SIG-M5 treated with dmso at 0.1 percent for 504 hours (cell line): ENCODE results near the gene DAND5.

Experiments
- DNase-seq: peaks from one replicate; lab custom pipeline; 2025; ENCODE audit not compliant: unreplicated experiment; lab: John Stamatoyannopoulos, UW

Gene DAND5

DNA sequence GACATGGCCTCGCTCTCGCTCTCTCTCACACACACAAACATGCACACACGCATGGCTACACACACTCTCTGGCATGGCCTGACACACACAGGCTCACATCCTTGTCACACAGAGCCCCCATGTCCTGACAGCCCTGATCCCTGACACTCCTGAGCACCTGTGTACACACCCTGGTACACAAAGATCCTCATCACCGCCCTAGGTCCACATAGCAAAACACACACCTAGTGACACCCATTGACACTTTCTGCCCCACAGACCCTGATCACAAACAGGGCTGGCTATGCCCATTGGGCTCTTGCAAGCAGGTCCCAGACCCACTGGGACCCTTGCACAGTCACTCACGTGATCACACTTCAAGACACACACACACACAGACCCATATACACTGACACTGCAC, 21.9 kb downstream of the DAND5 start:
- DNase-seq: no peak

DNA sequence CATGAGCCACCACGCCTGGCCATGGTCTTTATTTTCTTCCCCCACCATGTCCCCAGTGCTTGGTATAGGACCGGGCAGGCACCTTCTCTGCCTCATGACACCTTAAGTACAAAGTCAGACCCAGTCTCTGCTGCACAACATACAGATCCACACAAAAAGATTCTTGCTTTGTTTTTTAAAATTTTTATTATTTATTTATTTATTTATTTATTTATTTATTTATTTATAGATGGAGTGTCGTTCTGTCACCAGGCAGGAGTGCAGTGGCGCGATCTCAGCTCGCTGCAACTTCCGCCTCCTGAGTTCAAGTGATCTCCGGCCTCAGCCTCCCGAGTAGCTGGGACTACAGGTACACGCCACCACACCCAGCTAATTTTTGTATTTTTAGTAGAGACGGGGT, 23.4 kb downstream of the DAND5 start:
- DNase-seq: no peak

DNA sequence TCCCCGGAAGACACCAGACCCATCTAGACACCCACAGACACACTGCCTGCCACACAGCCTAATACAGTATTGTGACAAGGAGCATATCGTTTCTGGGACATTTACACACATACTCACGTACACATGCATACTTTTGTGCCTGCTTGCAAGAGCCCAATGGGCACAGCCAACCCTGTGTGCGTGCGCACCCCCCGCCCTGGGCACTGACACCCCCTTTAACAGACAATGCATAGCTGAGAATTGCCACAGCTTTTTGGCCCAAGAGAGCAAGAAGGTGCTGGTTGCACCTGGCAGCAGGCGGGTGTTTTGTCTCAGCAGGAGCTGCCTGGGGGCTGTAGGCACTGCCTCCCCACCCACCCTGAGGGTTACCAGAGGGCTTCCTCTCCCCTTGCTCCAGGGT, 24.2 kb downstream of the DAND5 start:
- DNase-seq: no peak

DNA sequence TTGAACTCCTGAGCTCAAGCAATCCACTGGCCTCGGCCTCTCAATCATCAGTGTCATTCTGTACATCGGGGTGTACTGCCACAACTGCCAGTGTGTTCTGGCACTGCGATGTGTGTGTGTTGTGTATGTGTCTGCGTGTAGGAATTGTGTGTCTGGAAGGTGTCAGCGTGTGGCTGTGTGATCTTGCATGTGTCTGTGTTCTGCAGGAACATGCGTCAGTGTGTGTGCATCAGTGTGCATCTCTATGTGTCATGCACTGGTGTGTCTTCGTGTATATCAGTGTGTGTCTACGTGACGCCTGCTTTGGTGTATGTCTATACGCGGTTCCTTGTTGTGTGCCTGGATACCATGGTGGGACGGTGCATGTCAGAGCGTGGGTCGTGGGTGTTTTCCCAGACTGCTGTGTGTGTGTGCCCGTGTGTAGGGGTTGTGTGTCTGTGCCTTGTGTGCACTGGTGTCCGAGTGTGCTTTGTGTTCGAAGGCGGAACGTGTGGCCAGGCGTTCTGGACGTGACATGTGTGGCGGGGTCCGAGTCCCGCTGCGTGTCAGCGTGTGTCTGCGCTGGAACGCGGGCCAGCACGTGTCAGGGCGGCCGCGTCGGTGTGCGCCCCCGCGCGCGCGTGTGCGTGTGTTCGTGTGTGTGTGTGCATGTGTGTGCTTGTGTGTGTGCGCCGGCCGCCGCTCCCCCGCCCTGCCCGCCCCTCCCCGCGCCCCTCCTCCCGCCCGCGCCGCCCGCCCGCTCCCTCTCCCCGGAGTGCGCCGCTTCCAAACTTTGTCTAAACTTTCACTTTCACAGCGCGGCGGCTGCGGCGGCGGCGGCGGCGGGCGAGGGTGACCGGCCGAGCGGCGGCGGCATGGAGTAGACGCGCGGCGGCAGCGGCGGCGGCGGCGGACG, 25.6 kb downstream of the DAND5 start, which contains the start of gene NFIX:
NFIX (plus strand) TSS at position 775 of the 895 bp plus-strand sequence. CDS start 363 bp downstream, outside the sequence.
- DNase-seq: peak; percentile 54

DNA sequence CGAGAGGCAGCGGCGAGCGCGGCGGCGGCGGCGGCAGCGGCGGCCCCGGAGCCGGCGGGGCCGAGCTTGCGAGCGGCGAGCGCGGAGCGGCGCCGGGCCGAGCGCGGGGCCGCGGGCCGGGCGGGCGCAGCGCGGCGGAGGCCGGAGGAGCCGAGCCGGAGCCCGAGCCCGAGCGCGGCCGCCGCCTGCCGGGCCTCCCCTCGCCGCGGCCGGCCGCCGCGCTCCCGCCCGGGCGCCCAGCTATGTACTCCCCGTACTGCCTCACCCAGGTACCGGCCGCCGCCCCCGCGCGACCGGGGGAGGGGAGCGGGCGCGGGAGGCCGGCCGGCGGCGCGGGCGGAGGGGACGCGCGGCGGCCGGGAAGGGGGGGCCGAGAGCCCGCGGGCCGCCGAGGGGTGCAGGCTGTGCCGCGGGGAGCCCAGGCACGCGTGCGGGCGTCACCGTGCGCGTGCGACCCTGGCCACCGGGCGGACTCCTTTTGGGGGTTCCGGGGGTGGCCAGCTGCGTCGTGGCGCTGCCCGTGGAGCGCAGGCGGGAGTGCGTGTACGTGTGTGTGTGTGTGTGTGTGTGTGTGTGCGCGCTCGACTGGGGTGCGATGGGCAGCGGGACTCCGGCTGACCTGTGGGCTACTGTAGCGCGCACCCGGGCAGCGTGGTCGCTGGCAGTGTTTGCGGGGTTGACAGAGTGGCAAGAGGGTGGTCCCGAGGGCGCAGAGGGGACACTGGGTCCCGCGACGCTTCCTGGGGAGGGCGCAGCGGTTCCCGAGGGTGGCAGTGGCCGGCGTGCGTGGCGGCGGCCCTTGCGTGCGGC, 26.4 kb downstream of the DAND5 start:
- DNase-seq: no peak

DNA sequence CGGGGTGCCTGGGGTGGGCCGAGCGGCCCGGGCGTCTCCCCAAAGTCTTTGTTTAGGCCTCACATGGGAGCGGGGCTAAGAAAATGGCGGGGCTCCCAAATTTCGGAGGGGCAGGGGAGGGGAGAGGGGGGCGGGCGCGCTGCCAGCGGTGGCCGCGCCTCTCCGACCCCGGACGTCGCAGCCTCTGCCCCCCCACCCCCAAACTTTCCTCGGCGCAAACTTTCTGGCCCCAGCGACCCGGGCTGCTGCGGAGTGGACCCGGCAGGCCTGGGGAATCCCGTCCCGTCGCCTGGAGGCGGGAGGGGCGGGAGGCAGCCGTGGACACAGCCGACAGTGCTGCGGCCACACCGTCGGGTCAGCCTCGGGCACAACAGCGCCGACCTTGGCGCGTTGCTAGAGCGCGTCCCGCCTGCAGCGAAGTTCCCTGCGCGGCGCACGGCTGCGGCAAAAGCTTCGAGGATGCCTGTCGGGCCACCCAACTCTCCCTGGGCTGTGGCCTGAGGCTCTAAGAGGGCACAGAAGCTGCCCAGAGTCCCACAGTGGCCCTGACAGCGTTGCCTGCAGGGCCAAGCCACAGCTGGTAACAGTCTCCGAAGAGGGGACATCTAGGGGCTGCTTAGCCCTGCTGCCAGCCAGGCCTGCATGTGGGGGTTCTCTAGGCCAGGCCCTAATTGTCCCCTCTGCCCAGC, 27.2 kb downstream of the DAND5 start:
- DNase-seq: no peak

DNA sequence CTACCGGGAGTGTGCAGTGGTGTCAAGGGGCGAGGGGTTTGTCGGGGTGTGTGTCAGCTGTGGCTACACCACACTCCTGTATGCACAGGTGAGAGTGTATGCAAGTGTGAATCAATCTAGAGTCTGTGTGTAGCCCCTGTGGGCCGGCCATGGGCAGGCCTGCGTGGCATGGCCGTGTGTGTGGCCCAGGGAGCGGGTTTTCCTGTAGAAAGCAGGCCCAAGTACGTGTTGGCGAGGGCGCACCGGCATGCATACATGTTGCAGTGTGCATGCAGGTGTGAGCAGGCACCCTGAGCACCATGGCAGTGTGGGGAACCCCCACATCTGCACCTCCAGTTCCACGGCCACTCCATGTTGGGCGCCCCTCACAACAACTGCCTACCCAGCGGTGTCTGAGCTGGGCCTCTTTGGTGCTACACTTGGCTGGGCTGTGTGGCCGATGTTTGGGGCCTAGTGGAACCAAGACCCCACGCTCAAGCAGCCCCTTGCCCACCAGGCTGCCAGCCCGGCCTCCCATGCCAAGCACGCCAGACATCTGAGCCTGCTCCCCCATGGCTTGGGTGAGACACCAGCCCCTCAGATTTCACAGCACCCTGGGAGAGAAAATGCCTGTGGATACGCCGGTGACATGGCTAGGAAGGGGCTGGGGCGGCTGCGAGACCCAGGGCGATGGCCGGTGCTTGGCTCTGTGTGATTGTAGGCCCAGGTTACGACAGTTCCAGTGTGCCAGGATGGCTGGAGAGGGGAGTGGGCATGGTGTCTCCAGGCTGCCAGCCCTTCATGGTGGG, 28.0 kb downstream of the DAND5 start:
- DNase-seq: no peak

DNA sequence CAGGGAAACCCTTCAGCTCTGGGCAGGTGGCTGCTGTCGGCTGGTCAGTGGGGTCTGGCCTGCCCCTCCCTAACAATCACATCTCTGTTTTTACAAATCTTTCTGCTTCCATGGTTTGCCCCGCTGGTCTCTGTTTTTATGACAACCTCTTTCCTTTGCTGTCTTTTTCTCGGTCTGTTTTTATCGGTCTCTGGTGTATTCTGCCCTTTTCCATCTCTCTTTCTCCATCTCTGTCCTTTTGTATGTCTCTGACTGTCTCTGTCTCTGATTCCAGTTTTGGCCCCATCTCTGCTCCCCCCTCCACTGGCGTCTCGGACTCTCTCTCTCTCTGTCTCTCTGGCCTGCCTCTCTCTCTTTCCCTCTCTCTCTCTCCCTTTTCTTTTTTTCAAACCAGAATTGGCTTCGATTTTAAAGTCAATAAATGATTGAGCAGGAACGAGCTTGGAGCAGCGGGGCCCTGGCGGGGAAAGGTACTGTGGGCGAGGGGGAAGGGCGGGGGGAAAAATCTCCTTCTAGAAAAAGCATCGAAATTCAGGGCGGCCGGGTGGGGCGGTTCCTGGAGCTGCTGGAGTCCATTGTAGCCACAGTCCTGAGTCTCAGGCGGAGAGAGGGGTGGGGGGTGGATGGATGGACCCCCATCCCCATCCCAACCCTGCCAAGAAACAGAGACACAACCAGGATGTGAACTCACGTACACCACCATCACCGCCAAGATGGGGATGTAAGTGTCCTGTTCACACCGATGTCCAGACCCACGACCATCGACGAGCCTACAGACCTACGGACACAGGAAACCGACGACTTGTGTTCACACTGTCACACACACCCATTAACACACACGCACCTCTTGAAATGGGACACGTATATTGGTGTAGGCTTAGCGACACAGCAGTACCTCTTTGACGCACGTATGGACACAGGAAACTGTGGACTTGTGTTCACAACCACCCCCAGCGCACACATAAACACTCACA, 28.9 kb downstream of the DAND5 start:
- no peak for DNase-seq

DNA sequence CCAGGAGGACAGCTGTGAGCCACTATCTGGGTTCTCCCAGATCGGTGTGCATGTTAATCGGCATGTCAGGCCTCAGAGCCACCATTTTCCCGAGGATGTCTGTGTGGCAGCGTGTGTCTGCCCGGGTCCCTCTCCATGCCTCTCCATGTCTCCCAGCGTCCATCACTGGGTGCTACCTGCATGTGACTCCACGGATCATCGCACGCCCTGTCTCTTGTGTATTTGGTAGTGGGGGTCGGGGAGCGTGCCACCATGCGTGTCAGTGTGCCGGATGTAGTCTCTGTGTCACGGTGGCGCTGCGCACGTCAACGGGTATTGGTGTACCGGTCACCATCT, 31.8 kb downstream of the DAND5 start:
- DNase-seq: no peak

DNA sequence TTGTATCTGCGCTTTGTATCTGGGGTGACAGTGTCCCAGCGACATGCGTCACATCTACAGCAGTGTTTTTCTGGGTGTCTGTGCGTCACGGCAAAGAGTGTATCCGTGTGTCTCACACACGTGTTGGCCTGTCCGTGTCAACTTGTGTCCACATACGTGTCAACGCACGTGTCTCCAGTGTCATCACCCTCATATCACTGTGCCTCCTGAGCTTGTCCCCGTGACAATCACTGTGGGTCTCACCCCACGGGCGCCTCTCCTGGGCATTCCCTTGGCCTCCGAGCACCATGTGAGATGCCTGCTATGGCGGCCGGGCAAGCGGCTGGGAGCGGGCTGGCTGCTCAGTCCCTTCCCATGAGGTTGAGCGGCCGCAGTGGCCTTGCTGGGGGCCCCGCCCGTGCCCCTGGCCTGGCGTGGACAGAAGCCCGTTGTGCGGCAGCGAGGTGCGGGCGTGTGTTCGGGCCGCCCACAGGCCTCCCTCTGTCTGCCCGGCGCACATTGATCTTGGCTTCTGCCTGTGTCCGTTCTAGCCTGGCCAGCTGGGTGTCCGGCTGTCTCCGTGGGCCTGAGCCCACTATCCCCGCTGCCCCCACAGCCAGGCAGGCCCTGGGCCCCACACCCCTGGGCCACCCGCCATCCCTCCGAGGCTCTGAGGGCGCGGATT, 32.3 kb downstream of the DAND5 start:
- DNase-seq: no peak

DNA sequence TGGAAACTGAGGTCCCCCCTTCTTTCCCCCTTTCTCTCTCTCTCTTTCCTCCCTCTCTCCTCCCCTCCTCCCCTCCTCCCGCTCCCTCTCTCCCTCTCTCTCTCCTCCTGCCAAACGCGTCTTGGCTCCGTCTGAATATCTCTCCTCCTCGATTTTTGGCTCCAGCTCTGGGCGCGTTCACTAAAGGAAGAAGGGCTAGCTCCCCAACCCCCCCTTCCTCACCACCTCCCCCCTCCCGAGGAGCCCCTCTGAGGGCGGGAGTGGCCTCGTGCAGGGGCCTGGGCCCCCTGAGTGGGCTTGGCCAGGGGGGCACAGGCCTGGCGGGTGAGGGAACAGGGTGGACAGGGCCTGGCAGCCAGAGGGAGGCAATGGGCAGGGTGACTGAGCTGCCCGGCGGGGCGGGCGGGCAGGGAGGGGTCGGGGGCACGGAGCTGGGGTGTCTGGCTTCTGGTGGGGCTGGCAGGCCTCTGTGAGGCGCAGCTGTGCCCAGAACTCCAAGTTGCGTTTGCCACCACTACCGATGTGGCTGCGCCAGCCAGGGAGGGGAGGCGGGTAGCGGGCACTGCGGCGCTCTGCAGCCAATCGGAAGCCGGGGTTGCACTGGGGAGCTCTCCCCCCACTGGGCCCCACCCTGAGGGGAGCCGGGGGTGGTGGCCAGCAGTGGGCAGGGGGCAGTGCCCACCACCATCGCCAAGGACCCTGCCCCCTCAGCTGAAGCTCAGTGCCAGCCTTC, 33.0 kb downstream of the DAND5 start:
- no peak for DNase-seq

DNA sequence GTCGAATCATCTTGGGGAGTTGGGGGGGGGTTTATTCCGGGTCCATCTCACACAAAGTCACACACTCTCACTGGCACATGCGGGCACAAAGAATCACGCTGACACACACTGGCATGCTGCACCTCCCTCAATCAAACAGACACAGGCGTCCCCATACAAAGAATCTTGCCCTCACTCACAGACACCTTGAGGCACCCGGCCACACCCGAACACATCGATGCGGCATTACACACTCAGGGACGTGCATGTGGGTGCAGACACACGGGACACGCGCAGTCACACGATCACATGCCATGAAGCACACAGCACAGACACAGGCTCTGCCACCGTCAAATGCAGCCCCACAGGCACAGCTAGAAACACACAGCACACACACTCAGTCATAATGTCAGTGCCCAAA, 33.7 kb downstream of the DAND5 start:
- no peak for DNase-seq

DNA sequence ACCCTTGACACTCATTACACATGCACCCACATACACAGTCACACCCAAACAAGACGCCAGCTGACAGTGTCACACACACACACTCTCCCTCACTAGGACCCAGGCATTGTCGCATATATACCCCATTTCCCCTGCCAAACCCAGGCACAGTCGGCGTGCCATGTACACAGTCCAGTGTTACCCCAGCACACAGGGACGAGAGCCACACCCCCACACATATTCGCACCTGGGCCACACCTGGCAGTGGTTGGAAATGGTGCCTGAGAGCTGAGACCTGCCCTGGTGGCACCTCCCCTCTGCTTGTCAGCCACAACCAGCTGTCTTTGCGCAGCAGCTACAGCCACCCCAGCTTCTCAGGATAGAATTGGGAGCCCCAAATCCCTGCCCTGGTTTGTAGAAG, 34.9 kb downstream of the DAND5 start:
- DNase-seq: no peak

DNA sequence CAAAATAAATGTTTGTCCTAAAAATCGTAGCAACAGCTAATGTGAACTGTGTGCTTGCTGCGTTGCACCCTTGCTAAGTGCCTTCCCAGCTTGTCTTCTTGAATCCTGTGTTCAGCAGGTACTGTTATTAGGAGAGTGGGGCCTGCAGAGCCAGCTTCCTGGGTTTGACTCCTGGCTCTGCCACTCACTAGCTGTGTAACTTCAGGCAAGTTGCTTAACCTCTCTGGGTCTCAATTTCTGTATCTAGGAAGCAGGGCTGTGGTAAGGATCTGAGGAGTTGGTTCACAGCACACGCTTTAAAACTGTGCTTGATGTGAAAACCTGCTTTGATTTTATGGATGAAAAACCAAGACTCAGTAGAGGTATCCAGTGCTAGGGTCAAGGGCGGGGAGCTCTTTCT, 35.9 kb downstream of the DAND5 start:
- no peak for DNase-seq

DNA sequence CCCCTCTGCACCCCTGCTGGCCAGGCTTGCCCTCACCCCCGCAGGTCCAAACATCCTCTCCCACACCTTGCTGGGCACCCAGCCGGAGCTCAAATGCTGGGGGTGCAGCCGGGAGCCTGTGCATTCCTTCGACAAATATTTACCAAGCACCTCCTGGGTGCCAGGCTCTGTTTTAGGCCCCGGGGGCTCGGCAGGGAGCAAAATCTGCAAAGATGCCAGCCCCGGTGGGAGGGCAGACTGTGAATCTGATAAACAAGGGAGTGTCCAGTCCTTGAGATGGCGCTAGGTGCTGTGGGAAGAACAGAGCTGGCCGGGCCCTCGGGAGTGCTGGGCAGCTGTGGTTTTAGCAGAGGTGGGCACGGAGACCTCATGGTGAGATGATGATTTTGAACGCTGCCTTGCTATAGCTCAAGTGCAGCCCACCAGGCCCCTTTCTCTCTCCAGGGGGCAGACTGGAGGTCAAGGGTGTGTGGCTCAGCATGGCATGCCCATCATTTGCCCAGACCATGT, 36.5 kb downstream of the DAND5 start:
- DNase-seq: no peak

DNA sequence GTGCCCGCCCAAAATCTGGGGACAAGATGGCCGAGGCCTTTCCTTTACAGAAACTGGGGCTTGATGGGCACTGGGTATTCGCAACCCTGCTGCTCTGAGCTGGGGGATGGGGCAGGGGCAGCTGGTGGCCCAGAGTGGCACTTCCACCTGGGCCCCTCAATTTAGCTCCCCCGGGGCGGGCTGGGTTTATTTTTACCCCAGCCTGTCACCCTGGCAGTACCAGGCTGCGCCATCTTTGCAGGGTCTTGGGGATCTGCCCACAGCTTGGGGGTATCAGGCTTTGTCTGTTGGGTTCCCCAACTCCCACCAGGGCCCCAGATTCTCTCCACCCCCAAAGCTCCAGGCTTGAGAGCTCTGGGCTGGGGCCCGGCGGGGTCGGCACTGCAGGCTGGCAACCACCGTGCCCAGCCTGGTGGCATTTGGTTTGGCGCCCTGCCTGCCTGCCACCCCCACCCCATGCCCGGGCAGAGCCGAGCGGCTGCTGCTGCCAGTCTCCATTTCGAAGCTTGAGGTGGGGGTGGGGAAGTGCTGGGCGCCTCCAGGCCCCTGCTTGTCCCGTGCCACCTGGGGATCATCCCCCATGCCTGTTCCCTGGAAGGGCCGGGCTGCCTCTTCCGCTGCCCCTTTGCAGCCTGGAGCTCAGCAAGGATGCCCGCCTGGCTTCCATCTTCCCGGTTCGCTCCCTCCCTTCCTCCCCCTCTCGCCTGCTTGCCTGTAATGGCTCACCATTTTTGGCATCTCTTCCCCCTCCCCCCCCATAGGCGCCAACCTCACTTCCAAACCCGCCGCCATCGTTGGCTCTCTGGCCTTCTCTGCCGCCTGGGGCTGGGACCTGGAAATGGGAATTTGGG, 37.3 kb downstream of the DAND5 start:
- DNase-seq: no peak

DNA sequence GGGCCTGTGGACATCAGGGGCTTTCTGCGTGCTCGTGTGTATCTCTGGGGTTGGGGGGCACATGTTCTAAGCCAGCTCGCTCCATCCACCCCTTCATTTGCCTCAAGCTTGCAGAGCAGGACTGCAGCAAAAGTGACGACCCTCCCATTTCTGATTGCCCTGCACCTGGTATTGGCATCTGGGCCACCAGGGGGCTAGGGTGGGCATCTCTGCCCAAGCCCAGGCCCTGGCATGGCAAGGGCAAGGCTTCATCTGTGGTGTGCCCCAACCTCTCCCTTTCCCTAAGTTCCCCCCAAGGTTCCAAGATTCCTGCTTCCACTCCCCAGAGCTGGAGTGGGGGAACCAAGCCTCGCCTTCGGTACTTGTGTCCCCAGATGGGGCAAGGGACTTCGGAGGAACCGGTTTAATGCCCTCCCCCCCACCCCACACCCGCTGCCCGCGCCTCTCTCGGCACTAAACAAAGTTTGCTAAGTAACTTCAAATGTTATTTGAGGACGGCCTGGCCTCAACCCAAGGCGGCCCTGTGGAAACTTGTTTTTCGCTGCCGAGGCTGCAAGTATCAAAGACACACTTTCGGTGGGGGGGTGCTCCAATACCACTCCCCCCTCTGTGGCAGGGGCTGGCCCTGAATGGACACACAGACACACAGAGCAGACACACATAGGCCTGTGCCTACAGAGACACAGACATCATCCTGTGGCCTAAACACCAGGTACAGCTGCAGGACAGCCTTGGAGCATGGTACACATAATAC, 38.1 kb downstream of the DAND5 start:
- no peak for DNase-seq
